Activated CD4-positive, CD25-positive, alpha-beta regulatory T cell treated with anti-CD3 and anti-CD28 coated beads, Interleukin-2, amount 50 U/mL, for 16 hours (primary cell): ENCODE results near the gene HDAC6.

Experiments used
- DNase-seq: peaks from one replicate; pipeline ENCODE4 v3.0.0-alpha.2; 2020; ENCODE audit warnings: low read depth, low spot score

HDAC6 gene

GRCh38 chrX:48801280-48802088, at the start of gene HDAC6:
Gene HDAC6 (plus strand): TSS chrX:48802067. CDS start chrX:48802693, 626 bp downstream.
- peak; percentile 89 for DNase-seq

- DNase-seq, result no peak
These were observed 49.4 kb upstream of the HDAC6 start for GRCh38 chrX:48752498-48752897.

GRCh38 chrX:48753708-48754228, 48.1 kb upstream of the HDAC6 start:
- DNase-seq, result no peak

- no peak for DNase-seq
These were observed 47.6 kb upstream of the HDAC6 start for GRCh38 chrX:48754238-48754637.

- no peak for DNase-seq
These were observed 40.0 kb upstream of the HDAC6 start, which contains the start of gene GLOD5 for GRCh38 chrX:48761674-48762471. Gene GLOD5 (plus strand): TSS chrX:48761747. CDS start chrX:48761791, 44 bp downstream.

- DNase-seq, result no peak
These were observed 32.6 kb upstream of the HDAC6 start for GRCh38 chrX:48769230-48769629.

GRCh38 chrX:48770296-48770695, 31.6 kb upstream of the HDAC6 start:
- no peak for DNase-seq

GRCh38 chrX:48772602-48773001, 29.3 kb upstream of the HDAC6 start:
- DNase-seq, result no peak

- DNase-seq, result no peak
These were observed 24.9 kb upstream of the HDAC6 start for GRCh38 chrX:48776818-48777439.

GRCh38 chrX:48779399-48779798, 22.5 kb upstream of the HDAC6 start:
- DNase-seq, result no peak

GRCh38 chrX:48781705-48782104, 20.2 kb upstream of the HDAC6 start:
- no peak for DNase-seq

GRCh38 chrX:48782216-48782615, 19.7 kb upstream of the HDAC6 start:
- DNase-seq, result no peak

GRCh38 chrX:48782795-48783194, 19.1 kb upstream of the HDAC6 start:
- DNase-seq, result no peak

GRCh38 chrX:48784726-48785125, 17.1 kb upstream of the HDAC6 start:
- DNase-seq, result no peak

GRCh38 chrX:48785186-48785539, 16.7 kb upstream of the HDAC6 start:
- no peak for DNase-seq

- DNase-seq, result no peak
These were observed 16.2 kb upstream of the HDAC6 start for GRCh38 chrX:48785540-48786214.

- no peak for DNase-seq
These were observed 15.5 kb upstream of the HDAC6 start, which contains the start of gene GATA1 for GRCh38 chrX:48786341-48786800. Gene GATA1 (plus strand): TSS chrX:48786590. CDS start chrX:48791110, 4,520 bp downstream.

- DNase-seq, result no peak
These were observed 14.9 kb upstream of the HDAC6 start for GRCh38 chrX:48786825-48787504.

- no peak for DNase-seq
These were observed 14.1 kb upstream of the HDAC6 start for GRCh38 chrX:48787505-48788443.
